OCI-LY3 (cell line): Measurements from ENCODE around the gene WDR19.

Experiments used
- H2AFZ ChIP-seq: fragments of 200-600, 300-600 bp; shearing (Covaris generic); 2 replicates; pipeline ENCODE4 v1.6.0; 2014; ENCODE audit warnings: antibody characterized with exemption, low read depth, low read length
- H3K27ac ChIP-seq: fragments of 200-600, 300-600 bp; sonication (generic); 2 replicates; pipeline ENCODE4 v1.5.1; 2014; ENCODE audit warnings: mild to moderate bottlenecking, low read length, moderate library complexity, mixed read lengths
- H3K27me3 ChIP-seq: fragments of 200-600, 300-600 bp; sonication (generic); 2 replicates; pipeline ENCODE4 v1.6.1; 2014; ENCODE audit warnings: low read depth, low read length, mixed read lengths
- H3K36me3 ChIP-seq: fragments of 200-600, 300-600 bp; sonication (generic); replicated peaks from 2 replicates; pipeline ENCODE3; 2014; ENCODE audit warnings: low read depth, low read length, mixed read lengths
- H3K4me1 ChIP-seq: fragments of 300-600, 200-600 bp; sonication (generic); 2 replicates; pipeline ENCODE4 v1.6.1; 2014; ENCODE audit warnings: low read length, mixed read lengths
- H3K4me2 ChIP-seq: fragments of 200-600, 300-600 bp; sonication (generic); 2 replicates; pipeline ENCODE4 v1.6.1; 2014; ENCODE audit warnings: low read length, mixed read lengths
- H3K4me3 ChIP-seq: fragments of 300-600, 200-600 bp; sonication (generic); 2 replicates; pipeline ENCODE4 v1.5.1; 2014; ENCODE audit warnings: antibody characterized with exemption, mild to moderate bottlenecking, low read length, moderate library complexity
- H3K79me2 ChIP-seq: fragments of 300-600, 200-600 bp; shearing (Covaris generic); 2 replicates; pipeline ENCODE4 v1.6.1; 2014; ENCODE audit warnings: mild to moderate bottlenecking, low read length, mixed read lengths
- H3K9ac ChIP-seq: fragments of 300-600, 200-600 bp; shearing (Covaris generic); 2 replicates; pipeline ENCODE4 v1.6.0; 2014; ENCODE audit warnings: mild to moderate bottlenecking, low read length, moderate library complexity
- H3K9me3 ChIP-seq: fragments of 200-600, 300-600 bp; shearing (Covaris generic); 2 replicates; pipeline ENCODE4 v1.6.1; 2014; ENCODE audit warnings: low read length, mixed read lengths; ENCODE audit not compliant: insufficient read depth
- H4K20me1 ChIP-seq: fragments of 200-600, 300-600 bp; sonication (generic); 2 replicates; pipeline ENCODE4 v1.6.1; 2016; ENCODE audit warnings: low read length, mixed read lengths; ENCODE audit not compliant: insufficient read depth
- EZH2phosphoT487 ChIP-seq: fragments of 200-600 bp; shearing (Covaris generic); IDR thresholded peaks from 2 replicates; pipeline ENCODE4 v1.6.1; 2018; ENCODE audit warnings: antibody characterized with exemption, mixed run types, low read depth
- TF ChIP-seq, protein P1 (sequence below): fragments of 200-600, 300-600 bp; sonication (generic); IDR thresholded peaks from 2 replicates; pipeline ENCODE4 v1.5.1; 2014; ENCODE audit warnings: antibody characterized with exemption, low read length, low read depth

The WDR19 gene

GRCh38 chr4:39305912-39306677 is 123.8 kb downstream of the WDR19 start:
- Histone ChIP-seq H3K4me1 (no peaks in the 10 kb centered on the region), H3K79me2 (no peaks in the 10 kb centered on the region), H3K4me2 (no peak overlapping the region), H3K9ac (no peak overlapping the region), H3K36me3 (peaks cover 44% of the 10 kb centered on the region), H3K27ac (no peak overlapping the region), H3K9me3 (no peaks in the 10 kb centered on the region), H2AFZ (no peak overlapping the region), H3K27me3 (no peaks in the 10 kb centered on the region), H4K20me1 (no peaks in the 10 kb centered on the region), H3K4me3 (no peak overlapping the region)
- TF ChIP-seq, protein P1, sequence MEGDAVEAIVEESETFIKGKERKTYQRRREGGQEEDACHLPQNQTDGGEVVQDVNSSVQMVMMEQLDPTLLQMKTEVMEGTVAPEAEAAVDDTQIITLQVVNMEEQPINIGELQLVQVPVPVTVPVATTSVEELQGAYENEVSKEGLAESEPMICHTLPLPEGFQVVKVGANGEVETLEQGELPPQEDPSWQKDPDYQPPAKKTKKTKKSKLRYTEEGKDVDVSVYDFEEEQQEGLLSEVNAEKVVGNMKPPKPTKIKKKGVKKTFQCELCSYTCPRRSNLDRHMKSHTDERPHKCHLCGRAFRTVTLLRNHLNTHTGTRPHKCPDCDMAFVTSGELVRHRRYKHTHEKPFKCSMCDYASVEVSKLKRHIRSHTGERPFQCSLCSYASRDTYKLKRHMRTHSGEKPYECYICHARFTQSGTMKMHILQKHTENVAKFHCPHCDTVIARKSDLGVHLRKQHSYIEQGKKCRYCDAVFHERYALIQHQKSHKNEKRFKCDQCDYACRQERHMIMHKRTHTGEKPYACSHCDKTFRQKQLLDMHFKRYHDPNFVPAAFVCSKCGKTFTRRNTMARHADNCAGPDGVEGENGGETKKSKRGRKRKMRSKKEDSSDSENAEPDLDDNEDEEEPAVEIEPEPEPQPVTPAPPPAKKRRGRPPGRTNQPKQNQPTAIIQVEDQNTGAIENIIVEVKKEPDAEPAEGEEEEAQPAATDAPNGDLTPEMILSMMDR = no peak
- no peak for TF ChIP-seq EZH2phosphoT487

- H2AFZ ChIP-seq = no peak overlapping the region
- H3K27ac ChIP-seq = no peak overlapping the region
- no peak for TF ChIP-seq EZH2phosphoT487
- TF ChIP-seq, protein P1 = no peak
- no peaks in the 10 kb centered on the region for H3K79me2 ChIP-seq
- H3K36me3 ChIP-seq = peaks cover 52% of the 10 kb centered on the region
- H3K4me1 ChIP-seq = no peaks in the 10 kb centered on the region
- no peak overlapping the region for H3K4me3 ChIP-seq
- H3K9ac ChIP-seq = no peak overlapping the region
- H3K9me3 ChIP-seq = no peaks in the 10 kb centered on the region
- no peaks in the 10 kb centered on the region for H4K20me1 ChIP-seq
- no peaks in the 10 kb centered on the region for H3K27me3 ChIP-seq
- no peak overlapping the region for H3K4me2 ChIP-seq
These were observed 126.3 kb downstream of the WDR19 start for GRCh38 chr4:39308611-39309010.

DNA sequence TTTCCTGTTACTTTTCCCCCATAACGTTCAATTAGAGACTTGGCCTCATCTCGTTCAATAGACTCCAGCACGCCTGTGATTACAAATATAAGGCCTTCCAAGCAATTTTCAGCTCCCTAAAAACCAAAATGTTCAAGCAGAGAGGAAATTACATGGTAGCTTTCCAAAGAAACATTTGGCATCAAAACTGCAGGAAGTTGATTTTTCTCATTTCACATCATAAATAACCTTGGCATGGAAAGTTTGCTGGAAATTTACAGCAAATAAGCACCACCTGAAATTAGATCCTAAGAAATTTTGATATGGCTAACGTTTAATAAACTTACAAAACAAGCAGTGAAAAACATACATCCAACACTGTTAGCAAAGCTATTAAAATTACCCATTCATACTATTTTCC is 130.5 kb downstream of the WDR19 start:
- H4K20me1 ChIP-seq = no peaks in the 10 kb centered on the region
- H3K27me3 ChIP-seq = no peaks in the 10 kb centered on the region
- H3K4me2 ChIP-seq = no peak overlapping the region
- H2AFZ ChIP-seq = no peak overlapping the region
- H3K9me3 ChIP-seq = no peaks in the 10 kb centered on the region
- TF ChIP-seq EZH2phosphoT487 = no peak
- TF ChIP-seq, protein P1 = no peak
- peaks cover 47% of the 10 kb centered on the region for H3K36me3 ChIP-seq
- no peak overlapping the region for H3K27ac ChIP-seq
- H3K79me2 ChIP-seq = no peaks in the 10 kb centered on the region
- H3K9ac ChIP-seq = no peak overlapping the region
- H3K4me1 ChIP-seq = no peaks in the 10 kb centered on the region
- no peak overlapping the region for H3K4me3 ChIP-seq

DNA sequence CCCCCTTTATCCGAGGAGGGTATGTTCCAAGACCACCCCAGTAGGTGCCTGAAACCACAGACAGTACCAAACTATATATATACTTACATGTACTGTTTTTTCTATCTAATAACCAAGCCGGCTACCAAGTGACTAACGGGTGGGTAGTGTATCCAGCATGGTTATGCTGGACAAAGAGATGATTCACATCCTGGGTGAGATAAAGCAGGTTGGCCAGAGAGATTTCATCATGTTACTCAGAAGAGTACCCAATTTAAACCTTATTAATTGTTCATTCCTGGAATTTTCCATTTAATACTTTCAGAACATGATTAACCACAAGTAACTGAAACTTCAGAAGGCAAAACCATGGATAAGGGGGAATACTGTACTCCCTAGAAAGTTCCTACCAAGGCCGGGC is 137.3 kb downstream of the WDR19 start:
- H3K79me2 ChIP-seq = no peaks in the 10 kb centered on the region
- H3K4me1 ChIP-seq = no peaks in the 10 kb centered on the region
- peaks cover 3% of the 10 kb centered on the region; the same call in 1 of the 2 replicates for H4K20me1 ChIP-seq
- no peak overlapping the region for H3K9ac ChIP-seq
- no peaks in the 10 kb centered on the region for H3K9me3 ChIP-seq
- no peak for TF ChIP-seq EZH2phosphoT487
- TF ChIP-seq, protein P1 = no peak
- no peaks in the 10 kb centered on the region for H3K27me3 ChIP-seq
- H3K4me3 ChIP-seq = no peak overlapping the region
- H2AFZ ChIP-seq = no peak overlapping the region
- H3K36me3 ChIP-seq = peaks cover 31% of the 10 kb centered on the region
- no peak overlapping the region for H3K4me2 ChIP-seq
- H3K27ac ChIP-seq = no peak overlapping the region
